H9 (cell line): ENCODE measurements around the gene ACVR2B. TPM values are rescaled to one million over a fixed set of nuclear protein-coding genes. Genes with fewer than 3 reads are reported as not detected.

ENCODE experiments used
- DNase-seq: peaks from one replicate; pipeline ENCODE4 v3.0.0-alpha.2; 2017
- H2AFZ ChIP-seq: one replicate; pipeline ENCODE4 v1.6.1; 2013; ENCODE audit warnings: mild to moderate bottlenecking, low read length, control low read depth, moderate library complexity
- H2AK5ac ChIP-seq: 2 replicates; pipeline ENCODE4 v1.6.1; 2013; ENCODE audit warnings: low read length, control low read depth, mixed read lengths; ENCODE audit not compliant: insufficient read length
- H2BK120ac ChIP-seq: one replicate; pipeline ENCODE4 v1.6.1; 2013; ENCODE audit warnings: low read depth, mild to moderate bottlenecking, low read length, control low read depth, inconsistent platforms; ENCODE audit not compliant: poor library complexity, severe bottlenecking
- H2BK12ac ChIP-seq: 2 replicates; pipeline ENCODE4 v1.6.1; 2013; ENCODE audit warnings: low read length, control low read depth, mixed read lengths, low read depth; ENCODE audit not compliant: insufficient read length
- H2BK15ac ChIP-seq: 2 replicates; pipeline ENCODE4 v1.6.1; 2013; ENCODE audit warnings: low read depth, low read length, control low read depth
- H2BK20ac ChIP-seq: one replicate; pipeline ENCODE4 v1.6.1; 2013; ENCODE audit warnings: low read depth, mild to moderate bottlenecking, low read length, control low read depth, inconsistent platforms; ENCODE audit not compliant: poor library complexity, severe bottlenecking
- H2BK5ac ChIP-seq: 2 replicates; pipeline ENCODE4 v1.6.1; 2013; ENCODE audit warnings: low read length, control low read depth, mixed read lengths; ENCODE audit not compliant: insufficient read length
- H3K14ac ChIP-seq: 2 replicates; pipeline ENCODE4 v1.6.1; 2013; ENCODE audit warnings: low read length, control low read depth; ENCODE audit not compliant: insufficient read depth
- H3K18ac ChIP-seq: 2 replicates; pipeline ENCODE4 v1.6.1; 2013; ENCODE audit warnings: low read depth, mild to moderate bottlenecking, mixed read lengths, low read length, control low read depth; ENCODE audit not compliant: insufficient read length
- H3K23ac ChIP-seq: 2 replicates; pipeline ENCODE4 v1.6.1; 2013; ENCODE audit warnings: low read length, control low read depth, mixed read lengths, low read depth; ENCODE audit not compliant: insufficient read length
- H3K23me2 ChIP-seq: 2 replicates; pipeline ENCODE4 v1.6.1; 2013; ENCODE audit warnings: low read depth, mild to moderate bottlenecking, mixed read lengths, low read length, control low read depth; ENCODE audit not compliant: insufficient read length, poor library complexity, severe bottlenecking
- H3K27ac ChIP-seq: 2 replicates; pipeline ENCODE4 v1.5.1; 2013; ENCODE audit warnings: low read length, control low read depth, mixed read lengths, low read depth; ENCODE audit not compliant: insufficient read length
- H3K27me3 ChIP-seq: 2 replicates; pipeline ENCODE4 v1.6.1; 2013; ENCODE audit warnings: low read length, control low read depth, inconsistent platforms; ENCODE audit not compliant: insufficient read depth
- H3K4ac ChIP-seq: 2 replicates; pipeline ENCODE4 v1.6.1; 2013; ENCODE audit warnings: low read depth, mild to moderate bottlenecking, control low read depth, inconsistent platforms, low read length, moderate library complexity
- H3K4me1 ChIP-seq: 2 replicates; pipeline ENCODE4 v1.6.1; 2013; ENCODE audit warnings: low read length, control low read depth, inconsistent platforms; ENCODE audit not compliant: insufficient read depth
- H3K4me2 ChIP-seq: 2 replicates; pipeline ENCODE4 v1.6.1; 2013; ENCODE audit warnings: low read length, control low read depth, mixed read lengths; ENCODE audit not compliant: insufficient read length, insufficient read depth
- H3K56ac ChIP-seq: 2 replicates; pipeline ENCODE4 v1.6.1; 2013; ENCODE audit warnings: low read depth, mild to moderate bottlenecking, mixed read lengths, low read length, control low read depth; ENCODE audit not compliant: insufficient read length
- H3K79me1 ChIP-seq: 2 replicates; pipeline ENCODE4 v1.6.1; 2013; ENCODE audit warnings: low read depth, mild to moderate bottlenecking, moderate library complexity, low read length, control low read depth, inconsistent platforms; ENCODE audit not compliant: insufficient read depth, poor library complexity, severe bottlenecking
- H3K79me2 ChIP-seq: 2 replicates; pipeline ENCODE4 v1.6.1; 2013; ENCODE audit warnings: low read length, control low read depth, inconsistent platforms; ENCODE audit not compliant: insufficient read depth
- H3K9ac ChIP-seq: 2 replicates; pipeline ENCODE4 v1.6.1; 2013; ENCODE audit warnings: low read length, control low read depth, mixed read lengths; ENCODE audit not compliant: insufficient read length; ENCODE audit errors: extremely low read depth
- H3K9me3 ChIP-seq: one replicate; pipeline ENCODE4 v1.6.1; 2013; ENCODE audit warnings: low read depth, low read length, inconsistent platforms; ENCODE audit not compliant: control insufficient read depth
- H3T11ph ChIP-seq: one replicate; pipeline ENCODE4 v1.6.1; 2013; ENCODE audit warnings: mild to moderate bottlenecking, low read length, control low read depth, inconsistent platforms
- H4K20me1 ChIP-seq: one replicate; pipeline ENCODE4 v1.6.1; 2013; ENCODE audit not compliant: control insufficient read depth, insufficient read length, insufficient read depth
- H4K5ac ChIP-seq: 2 replicates; pipeline ENCODE4 v1.6.1; 2013; ENCODE audit warnings: low read depth, mild to moderate bottlenecking, mixed read lengths, low read length, control low read depth; ENCODE audit not compliant: insufficient read length
- H4K8ac ChIP-seq: replicated peaks from 2 replicates; pipeline ENCODE4 v1.6.1; 2013; ENCODE audit warnings: low read length, control low read depth, mixed read lengths, low read depth; ENCODE audit not compliant: insufficient read length
- H4K91ac ChIP-seq: 2 replicates; pipeline ENCODE4 v1.6.1; 2013; ENCODE audit warnings: low read depth, mild to moderate bottlenecking, moderate library complexity, mixed read lengths, low read length, control low read depth; ENCODE audit not compliant: insufficient read length
- H3K27ac Mint-ChIP-seq, 3 experiments: 2 replicates in 2 of 3; 3 replicates in 1 of 3; pipeline ENCODE4 v1.8.0; 2020 to 2021; ENCODE audit warnings: mixed read lengths in 3 of 3, mild to moderate bottlenecking in 1 of 3, moderate library complexity in 1 of 3
- H3K27me3 Mint-ChIP-seq: 2 replicates; pipeline ENCODE4 v1.8.0; 2021; ENCODE audit warnings: low read depth, mild to moderate bottlenecking, moderate library complexity, mixed read lengths
- H3K36me3 Mint-ChIP-seq, 3 experiments: 2 replicates in 2 of 3; 3 replicates in 1 of 3; pipeline ENCODE4 v1.8.0; 2020 to 2021; ENCODE audit warnings: low read depth in 3 of 3, mixed read lengths in 3 of 3; ENCODE audit not compliant: insufficient read depth in 1 of 3
- H3K4me1 Mint-ChIP-seq, 2 experiments: 2 replicates each; pipeline ENCODE4 v1.8.0; 2020; ENCODE audit warnings: mixed read lengths in 2 of 2
- H3K4me3 Mint-ChIP-seq, 2 experiments: 2 replicates in 1 of 2; 3 replicates in 1 of 2; pipeline ENCODE4 v1.8.0; 2020 to 2021; ENCODE audit warnings: mild to moderate bottlenecking in 2 of 2, mixed read lengths in 2 of 2, moderate library complexity in 1 of 2
- H3K9me3 Mint-ChIP-seq, 2 experiments: 2 replicates in 1 of 2; 3 replicates in 1 of 2; pipeline ENCODE4 v1.8.0; 2020; ENCODE audit warnings: mild to moderate bottlenecking in 2 of 2, mixed read lengths in 2 of 2, moderate library complexity in 1 of 2
- CTCF ChIP-seq: fragments of 200-600 bp; sonication (generic); conservative IDR thresholded peaks from 3 replicates; pipeline ENCODE4 v1.8.0; 2021; ENCODE audit warnings: antibody characterized with exemption, mild to moderate bottlenecking
- WGBS: extraction: QIAGEN DNeasy Blood & Tissue Kit; methylation state at CpG from one replicate; pipeline ENCODE4 v1.1.7; 2013; ENCODE audit warnings: missing lambda C conversion rate, low lambda C conversion rate, mixed read lengths; ENCODE audit not compliant: insufficient read length; ENCODE audit errors: extremely low coverage; 5-methylcytosine and 5-hydroxymethylcytosine counted together
- long read RNA-seq: library from polyadenylated mRNA; unstranded; transcript quantifications from one replicate; pipeline ENCODE4 v2.0.0, GENCODE V29; 2020
- total RNA-seq: library from RNA; stranded (reverse); gene quantifications from 2 replicates; pipeline ENCODE4 v1.2.1, GENCODE V29; 2021

ACVR2B gene
- 99.9 and 105 TPM in 2 replicates for total RNA-seq
- long read RNA-seq, full-length matches to known transcripts = 5 of 42 reads
- long read RNA-seq, partial matches to known transcripts = 1 of 42 reads
- long read RNA-seq, other reads (novel, unspliced or antisense) = 36 of 42 reads

- no peaks in the 10 kb centered on the region for H3K9me3 ChIP-seq
- H3K4me3 Mint-ChIP-seq = peak within 1 kb of the TSS; percentile 97 to 100
- no peak within 1 kb of the TSS for H4K8ac ChIP-seq
- H3K4me1 ChIP-seq = peaks cover 6% of the 10 kb centered on the region
- H3K23ac ChIP-seq = no peak within 1 kb of the TSS
- peak within 1 kb of the TSS; percentile 85 for H3K9ac ChIP-seq
- WGBS = no CpG with 5 or more reads among the region's 48 CpGs
- H3K23me2 ChIP-seq = peaks cover 11% of the 10 kb centered on the region
- peak within 1 kb of the TSS; percentile 73 for H4K91ac ChIP-seq
- H3K36me3 Mint-ChIP-seq = peaks cover 4 to 7% (median 6%) of the 10 kb centered on the region in 3 experiments; a peak in 6 of 7 replicates
- peaks cover 22% of the 10 kb centered on the region; the same call in 1 of the 2 replicates for H3K79me2 ChIP-seq
- 0 out of 3 replicates have a peak, but pooled peaks have one; percentile 22 for TF ChIP-seq CTCF
- H4K20me1 ChIP-seq = peaks cover 2% of the 10 kb centered on the region
- H2AK5ac ChIP-seq = no peak within 1 kb of the TSS
- H3K27me3 ChIP-seq = no peaks in the 10 kb centered on the region
- H3K56ac ChIP-seq = no peak within 1 kb of the TSS
- H3K79me1 ChIP-seq = peaks cover under 1% of the 10 kb centered on the region
- H3K4ac ChIP-seq = peak within 1 kb of the TSS; percentile 5
- H2BK20ac ChIP-seq = no peak within 1 kb of the TSS
- H3K9me3 Mint-ChIP-seq = peaks cover 5% of the 10 kb centered on the region in 2 experiments; a peak in 4 of 5 replicates
- no peak within 1 kb of the TSS for H3T11ph ChIP-seq
- peak; percentile 94 for DNase-seq
- H2BK120ac ChIP-seq = no peak within 1 kb of the TSS
- H3K27me3 Mint-ChIP-seq = peaks cover 9% of the 10 kb centered on the region
- H3K18ac ChIP-seq = peak within 1 kb of the TSS; percentile 68
- peak within 1 kb of the TSS; percentile 82 for H3K14ac ChIP-seq
- peak within 1 kb of the TSS; percentile 47 for H4K5ac ChIP-seq
- no peak within 1 kb of the TSS for H2AFZ ChIP-seq
- peak within 1 kb of the TSS; percentile 98 to 100 (median 99) for H3K27ac Mint-ChIP-seq
- H2BK5ac ChIP-seq = no peak within 1 kb of the TSS
- H3K4me1 Mint-ChIP-seq = peaks cover 28 to 35% of the 10 kb centered on the region in 2 experiments
- no peak within 1 kb of the TSS for H2BK15ac ChIP-seq
- H2BK12ac ChIP-seq = no peak within 1 kb of the TSS
- no peak within 1 kb of the TSS for H3K27ac ChIP-seq
- peak within 1 kb of the TSS; percentile 86 for H3K4me2 ChIP-seq
Observed at GRCh38 chr3:38453075-38453912, at the start of gene ACVR2B. Gene ACVR2B (plus strand): TSS chr3:38453890. CDS start chr3:38454323, 433 bp downstream.
